A549 (cell line): ENCODE measurements around the gene ULK4. TPM values are rescaled to one million over a fixed set of nuclear protein-coding genes. Genes with fewer than 3 reads are reported as not detected.
A peak's percentile ranks its signal among the peaks of the same experiment; 100 is the strongest.
"Not testable (repeated sequence)": the region's sequence is repeated elsewhere in the genome, so short reads cannot be mapped to it uniquely, and the experiment has no call there.

Source experiments
- ATAC-seq, 2 experiments: fragments of 200-7000 bp in 1 of 2; fragments of >200 bp in 1 of 2; cut with Nextera tagmentation in 1 of 2; cut with Tn5 transposase in 1 of 2; 3 replicates each; pipeline versions ENCODE4 v1.8.0 to v1.9.1; 2018 to 2020; ENCODE audit warnings: mild to moderate bottlenecking in 1 of 2, moderate library complexity in 1 of 2
- CTCF ChIA-PET: fragments of 300-600 bp; sonication (Branson Sonifier 250); formaldehyde crosslinking; extraction: SDS; loops from one replicate; lab custom pipeline; 2021; ENCODE audit warnings: antibody characterized with exemption, inconsistent platforms; lab: Yijun Ruan, JAX
- POLR2A ChIA-PET: fragments of 350-600 bp; formaldehyde crosslinking; extraction: SDS; loops from one replicate; lab custom pipeline; 2021; ENCODE audit warnings: antibody characterized with exemption, inconsistent platforms; lab: Yijun Ruan, JAX
- DNase-seq, 2 experiments: peaks; one replicate each; pipeline versions ENCODE4 v3.0.0 to v3.0.0-alpha.2; 2011 to 2016; ENCODE audit warnings: low read depth in 1 of 2, low spot score in 1 of 2
- FAIRE-seq: peaks from 2 replicates; lab custom pipeline; 2011; peaks lifted over from hg19 to GRCh38; lab: Jason Lieb, UNC
- H3K27ac ChIP-seq, 2 experiments: fragments of >200 bp; sonication (Bioruptor Twin); formaldehyde crosslinking; 3 replicates each; pipeline ENCODE4 v1.5.1; 2016 to 2017
- H3K4me1 ChIP-seq: fragments of >200 bp; sonication (Bioruptor Twin); formaldehyde crosslinking; 3 replicates; pipeline ENCODE4 v1.6.1; 2016
- H3K4me2 ChIP-seq: fragments of >200 bp; sonication (Bioruptor Twin); formaldehyde crosslinking; 3 replicates; pipeline ENCODE4 v1.6.1; 2016
- H3K4me3 ChIP-seq: fragments of >200 bp; sonication (Bioruptor Twin); formaldehyde crosslinking; 3 replicates; pipeline ENCODE4 v1.5.1; 2016
- H3K9me3 ChIP-seq: fragments of >200 bp; sonication (Bioruptor Twin); formaldehyde crosslinking; 3 replicates; pipeline ENCODE4 v1.6.1; 2016
- BCL3 ChIP-seq: fragments of >200 bp; sonication (Bioruptor Twin); formaldehyde crosslinking; IDR thresholded peaks from 3 replicates; pipeline ENCODE4 v1.6.1; 2016
- EHF ChIP-seq: fragments of 250-450 bp; sonication (Bioruptor Pico); IDR thresholded peaks from 2 replicates; pipeline ENCODE4 v1.5.0; 2020; ENCODE audit warnings: mild to moderate bottlenecking
- EP300 ChIP-seq, 2 experiments: fragments of >200 bp; sonication (Bioruptor Twin); formaldehyde crosslinking; IDR thresholded peaks; 2 replicates in 1 of 2; 3 replicates in 1 of 2; pipeline ENCODE4 v1.6.1; 2016 to 2017
- FOSL2 ChIP-seq, 2 experiments: fragments of 450-650 bp in 1 of 2; fragments of >200 bp in 1 of 2; sonication (Bioruptor Twin) in 1 of 2; formaldehyde crosslinking; IDR thresholded peaks; 2 replicates each; pipeline versions ENCODE4 v1.5.0 to v1.6.1; 2016 to 2020; ENCODE audit warnings: mild to moderate bottlenecking in 1 of 2, moderate library complexity in 1 of 2
- KDM5A ChIP-seq: fragments of 200-600 bp; sonication (generic); IDR thresholded peaks from 2 replicates; pipeline ENCODE4 v1.6.1; 2016; ENCODE audit warnings: antibody characterized with exemption, mild to moderate bottlenecking
- MAFK ChIP-seq: fragments of 450-650 bp; IDR thresholded peaks from 2 replicates; pipeline ENCODE4 v1.6.1; 2014; ENCODE audit not compliant: partially characterized antibody
- MAX ChIP-seq: IDR thresholded peaks from 2 replicates; pipeline ENCODE4 v1.6.1; 2012
- MAZ ChIP-seq: fragments of 150-350 bp; IDR thresholded peaks from 2 replicates; pipeline ENCODE4 v1.6.1; 2014; ENCODE audit warnings: antibody characterized with exemption, low read depth, low read length, borderline replicate concordance
- NFE2L2 ChIP-seq: fragments of 150-350 bp; conservative IDR thresholded peaks from 2 replicates; pipeline ENCODE4 v1.6.1; 2014; ENCODE audit warnings: low read length
- NPAS2 ChIP-seq: fragments of 250-450 bp; sonication (Bioruptor Pico); IDR thresholded peaks from 2 replicates; pipeline ENCODE4 v1.8.0; 2022; ENCODE audit warnings: mild to moderate bottlenecking, moderate library complexity, borderline replicate concordance
- RAD21 ChIP-seq, 2 experiments: fragments of >200 bp in 1 of 2; sonication (Bioruptor Twin) in 1 of 2; formaldehyde crosslinking in 1 of 2; IDR thresholded peaks in 1 of 2; conservative IDR thresholded peaks in 1 of 2; 2 replicates in 1 of 2; 3 replicates in 1 of 2; pipeline ENCODE4 v1.6.1; 2012 to 2018; ENCODE audit warnings: inconsistent platforms in 1 of 2
- RNF2 ChIP-seq: fragments of 200-600 bp; sonication (generic); IDR thresholded peaks from 2 replicates; pipeline ENCODE4 v1.6.1; 2016; ENCODE audit warnings: low read depth, mild to moderate bottlenecking, antibody characterized with exemption, moderate library complexity, borderline replicate concordance
- SMC3 ChIP-seq: fragments of >200 bp; sonication (Bioruptor Twin); formaldehyde crosslinking; IDR thresholded peaks from 3 replicates; pipeline ENCODE4 v1.6.1; 2018; ENCODE audit warnings: inconsistent platforms
- SREBF2 ChIP-seq: fragments of 450-650 bp; IDR thresholded peaks from 2 replicates; pipeline ENCODE4 v1.6.1; 2014; ENCODE audit warnings: mild to moderate bottlenecking, moderate library complexity
- ZNF302 ChIP-seq: fragments of 250-450 bp; sonication (Bioruptor Pico); IDR thresholded peaks from 2 replicates; pipeline ENCODE4 v1.9.0; 2021; ENCODE audit warnings: inconsistent platforms, mild to moderate bottlenecking, moderate library complexity
- WGBS: methylation state at CpG from one replicate; pipeline ENCODE4 v1.1.6; 2017; ENCODE audit errors: missing lambda C conversion rate; 5-methylcytosine and 5-hydroxymethylcytosine counted together
- polyA plus RNA-seq, 4 experiments: library from polyadenylated mRNA; depleted of rRNA in 3 of 4; stranded (reverse); fragments of >200 nt; fragmentation: RNase III in 1 of 4; extraction: RNeasy Plus Mini Kit Qiagen cat#74134 plus additional on column Dnase treatment in 1 of 4; gene quantifications; 2 replicates in 3 of 4; 3 replicates in 1 of 4; pipeline ENCODE4 v1.2.3, GENCODE V29; 2011 to 2017
- TF ChIP-seq, protein P1 (sequence below): fragments of >200 bp; sonication (Bioruptor Twin); formaldehyde crosslinking; IDR thresholded peaks from 3 replicates; pipeline ENCODE4 v1.5.1; 2016
- TF ChIP-seq, protein P2 (sequence below): fragments of 150-350 bp; IDR thresholded peaks from 2 replicates; pipeline ENCODE4 v1.6.1; 2014; ENCODE audit warnings: low read depth, mild to moderate bottlenecking, low read length
- TF ChIP-seq, protein P3 (sequence below): IDR thresholded peaks from 2 replicates; pipeline ENCODE4 v1.6.1; 2012; ENCODE audit warnings: low read depth, borderline replicate concordance

Gene ULK4
- polyA plus RNA-seq, 2 of the 4 experiments (the other 2 are of a cell fraction): 4.9 to 7.7 TPM

GRCh38 chr3:41695806-41696205, 266.1 kb downstream of the ULK4 start:
- FAIRE-seq, DNase-seq, H3K4me2 ChIP-seq, ATAC-seq, POLR2A ChIA-PET, H3K27ac ChIP-seq, H3K9me3 ChIP-seq, H3K4me1 ChIP-seq, H3K4me3 ChIP-seq: not testable (repeated sequence)
- CTCF ChIA-PET: interaction anchor here (1.5 kb wide), 1 partner anchor 19 kb away, joined by 5 read pairs; no protein-coding TSS in a partner anchor
- 63% methylated on average over 11 of the region's 12 CpGs for WGBS
- peak; percentile 35; the same call in 1 of the 3 replicates for TF ChIP-seq SMC3
- TF ChIP-seq RAD21 (conservative IDR thresholded peaks at IDR 0.05 in 1 of 2, IDR thresholded peaks at IDR 0.05 in 1 of 2): peak; percentile 25 to 26; a peak in 3 of 5 replicates
- TF ChIP-seq, protein P1, sequence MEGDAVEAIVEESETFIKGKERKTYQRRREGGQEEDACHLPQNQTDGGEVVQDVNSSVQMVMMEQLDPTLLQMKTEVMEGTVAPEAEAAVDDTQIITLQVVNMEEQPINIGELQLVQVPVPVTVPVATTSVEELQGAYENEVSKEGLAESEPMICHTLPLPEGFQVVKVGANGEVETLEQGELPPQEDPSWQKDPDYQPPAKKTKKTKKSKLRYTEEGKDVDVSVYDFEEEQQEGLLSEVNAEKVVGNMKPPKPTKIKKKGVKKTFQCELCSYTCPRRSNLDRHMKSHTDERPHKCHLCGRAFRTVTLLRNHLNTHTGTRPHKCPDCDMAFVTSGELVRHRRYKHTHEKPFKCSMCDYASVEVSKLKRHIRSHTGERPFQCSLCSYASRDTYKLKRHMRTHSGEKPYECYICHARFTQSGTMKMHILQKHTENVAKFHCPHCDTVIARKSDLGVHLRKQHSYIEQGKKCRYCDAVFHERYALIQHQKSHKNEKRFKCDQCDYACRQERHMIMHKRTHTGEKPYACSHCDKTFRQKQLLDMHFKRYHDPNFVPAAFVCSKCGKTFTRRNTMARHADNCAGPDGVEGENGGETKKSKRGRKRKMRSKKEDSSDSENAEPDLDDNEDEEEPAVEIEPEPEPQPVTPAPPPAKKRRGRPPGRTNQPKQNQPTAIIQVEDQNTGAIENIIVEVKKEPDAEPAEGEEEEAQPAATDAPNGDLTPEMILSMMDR: peak; percentile 29; the same call in 1 of the 3 replicates

- Histone ChIP-seq H3K4me1 (peaks cover 12% of the 10 kb centered on the region), H3K9me3 (no peaks in the 10 kb centered on the region)
- 29% methylated on average over 3 of the region's 3 CpGs for WGBS
- DNase-seq: no peak
- ChIA-PET CTCF (no interaction called here), POLR2A (no interaction called here)
- TF ChIP-seq MAFK: peak; percentile 31
- no peak for TF ChIP-seq EHF (CRISPR knock-in tag)
- TF ChIP-seq, all 56 proteins: peak for 1
- FAIRE-seq (no peak), ATAC-seq (no peak)
- Histone ChIP-seq H3K4me3 (no peak overlapping the region), H3K27ac (no peak overlapping the region), H3K4me2 (no peak overlapping the region)
These were observed 268.1 kb downstream of the ULK4 start for GRCh38 chr3:41693799-41694198.

- ATAC-seq (no peak), DNase-seq (no peak), FAIRE-seq (no peak)
- no peak overlapping the region for H3K4me3 ChIP-seq
- H3K4me1 ChIP-seq: peaks cover 22% of the 10 kb centered on the region
- peak overlapping the region in 1 of 2 experiments; percentile 34; a peak in 2 of 6 replicates for H3K27ac ChIP-seq
- TF ChIP-seq MAX (no peak), KDM5A (no peak), NPAS2 (no peak), EP300 (IDR thresholded peaks at IDR 0.05) (no peak), FOSL2 (IDR thresholded peaks at IDR 0.05) (no peak), FOSL2 (CRISPR knock-in tag; IDR thresholded peaks at IDR 0.05) (no peak), NFE2L2 (no peak), BCL3 (no peak), SREBF2 (no peak), ZNF302 (CRISPR knock-in tag) (no peak), MAZ (no peak), RNF2 (no peak)
- TF ChIP-seq, protein P2, sequence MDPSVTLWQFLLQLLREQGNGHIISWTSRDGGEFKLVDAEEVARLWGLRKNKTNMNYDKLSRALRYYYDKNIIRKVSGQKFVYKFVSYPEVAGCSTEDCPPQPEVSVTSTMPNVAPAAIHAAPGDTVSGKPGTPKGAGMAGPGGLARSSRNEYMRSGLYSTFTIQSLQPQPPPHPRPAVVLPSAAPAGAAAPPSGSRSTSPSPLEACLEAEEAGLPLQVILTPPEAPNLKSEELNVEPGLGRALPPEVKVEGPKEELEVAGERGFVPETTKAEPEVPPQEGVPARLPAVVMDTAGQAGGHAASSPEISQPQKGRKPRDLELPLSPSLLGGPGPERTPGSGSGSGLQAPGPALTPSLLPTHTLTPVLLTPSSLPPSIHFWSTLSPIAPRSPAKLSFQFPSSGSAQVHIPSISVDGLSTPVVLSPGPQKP: no peak
- TF ChIP-seq, protein P3, sequence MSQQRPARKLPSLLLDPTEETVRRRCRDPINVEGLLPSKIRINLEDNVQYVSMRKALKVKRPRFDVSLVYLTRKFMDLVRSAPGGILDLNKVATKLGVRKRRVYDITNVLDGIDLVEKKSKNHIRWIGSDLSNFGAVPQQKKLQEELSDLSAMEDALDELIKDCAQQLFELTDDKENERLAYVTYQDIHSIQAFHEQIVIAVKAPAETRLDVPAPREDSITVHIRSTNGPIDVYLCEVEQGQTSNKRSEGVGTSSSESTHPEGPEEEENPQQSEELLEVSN: no peak
- no peaks in the 10 kb centered on the region for H3K9me3 ChIP-seq
- CTCF ChIA-PET: interaction anchor here (0.7 kb wide), 1 partner anchor 191 kb away, joined by 3 read pairs; no protein-coding TSS in a partner anchor
- POLR2A ChIA-PET: no interaction called here
- WGBS: 61% methylated on average over 5 of the region's 5 CpGs
- H3K4me2 ChIP-seq: peak overlapping the region; percentile 9; the same call in 1 of the 3 replicates
These were observed 270.9 kb downstream of the ULK4 start for GRCh38 chr3:41690766-41691563.
